Measurements from ENCODE around the gene POU5F1. TPM values are rescaled to one million over a fixed set of nuclear protein-coding genes. Genes with fewer than 3 reads are reported as not detected.
"Not testable (repeated sequence)": the region's sequence is repeated elsewhere in the genome, so short reads cannot be mapped to it uniquely, and the experiment has no call there.

The POU5F1 gene
- total RNA-seq, 2 experiments from 2014 or later: 0.44 to 0.86 TPM

DNA sequence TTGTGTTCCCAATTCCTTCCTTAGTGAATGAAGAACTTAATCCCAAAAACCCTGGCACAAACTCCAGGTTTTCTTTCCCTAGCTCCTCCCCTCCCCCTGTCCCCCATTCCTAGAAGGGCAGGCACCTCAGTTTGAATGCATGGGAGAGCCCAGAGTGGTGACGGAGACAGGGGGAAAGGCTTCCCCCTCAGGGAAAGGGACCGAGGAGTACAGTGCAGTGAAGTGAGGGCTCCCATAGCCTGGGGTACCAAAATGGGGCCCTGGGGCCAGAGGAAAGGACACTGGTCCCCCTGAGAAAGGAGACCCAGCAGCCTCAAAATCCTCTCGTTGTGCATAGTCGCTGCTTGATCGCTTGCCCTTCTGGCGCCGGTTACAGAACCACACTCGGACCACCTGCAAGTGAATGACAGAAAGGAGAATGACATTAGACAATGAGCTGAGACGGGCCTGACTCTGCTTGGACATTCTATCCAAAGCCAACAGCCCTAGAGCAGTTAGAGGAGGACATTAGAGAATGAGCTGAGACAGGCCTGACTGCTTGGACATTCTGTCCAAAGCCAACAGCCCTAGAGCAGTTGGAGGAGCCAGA, 5.9 kb downstream of the POU5F1 start:
- intact Hi-C loops (cut with micrococcal nuclease; ENCODE audit: unreplicated experiment); DNase-seq (ENCODE audit: low spot score); H2AFZ ChIP-seq (ENCODE audit: low read length); BruUV-seq (replicated peaks); CTCF ChIA-PET (ENCODE audit: unreplicated experiment); H3K79me2 ChIP-seq (ENCODE audit: insufficient read depth, low read depth, low read length); H3K9me2 ChIP-seq (ENCODE audit: insufficient read depth, low read length); H3K9me3 ChIP-seq (ENCODE audit: low read length); H4K20me1 ChIP-seq (ENCODE audit: insufficient read depth, low read length): not testable (repeated sequence)
- peak overlapping the region; percentile 14 for H3K4me3 ChIP-seq (ENCODE audit: low read depth, low read length, poor library complexity, severe bottlenecking)
- peaks cover 45% of the 10 kb centered on the region for H3K36me3 ChIP-seq (ENCODE audit: insufficient read depth, low read length)
- peak overlapping the region; percentile 78 for H3K4me2 ChIP-seq (ENCODE audit: low read length)
- H3K27ac ChIP-seq (ENCODE audit: low read depth, low read length, poor library complexity, severe bottlenecking): peak overlapping the region; percentile 42
- POLR2A ChIA-PET: interaction anchor here (1.6 kb wide), 1 partner anchor 26 kb away, joined by 3 read pairs; the partner anchor contains the start of gene PSORS1C2
- peaks cover 37% of the 10 kb centered on the region for H3K4me1 ChIP-seq (ENCODE audit: insufficient read depth, low read length, poor library complexity, severe bottlenecking)

DNA sequence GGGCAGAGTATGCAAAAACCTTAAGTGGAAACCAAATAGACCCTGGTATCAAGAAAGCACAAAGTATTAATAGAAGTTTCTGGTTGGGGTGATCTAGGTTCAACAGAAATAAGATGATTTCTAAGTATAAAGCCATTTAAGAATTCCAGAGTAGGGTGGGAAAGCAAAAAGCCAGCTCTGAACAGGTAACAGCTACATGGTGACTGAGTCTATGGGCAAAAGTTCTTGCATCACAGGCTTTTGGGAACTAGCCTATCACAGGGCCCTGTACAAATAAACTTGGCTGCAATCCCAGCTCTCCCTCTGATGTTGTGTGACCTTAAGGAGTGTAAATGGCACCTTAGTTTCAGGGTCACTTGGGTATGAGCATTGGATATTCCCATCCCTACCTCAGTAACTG, 6.6 kb downstream of the POU5F1 start:
- POLR2A ChIA-PET: interaction anchor here (1.6 kb wide), 1 partner anchor 25 kb away, joined by 3 read pairs; the partner anchor contains the start of gene PSORS1C2
- CTCF ChIA-PET (ENCODE audit: unreplicated experiment): no interaction called here
- no peak overlapping the region for H3K4me3 ChIP-seq (ENCODE audit: low read depth, low read length, poor library complexity, severe bottlenecking)
- TF ChIP-seq EZH2phosphoT487 (IDR thresholded peaks at IDR 0.05; ENCODE audit: borderline replicate concordance, low read depth, low read length): no peak
- TF ChIP-seq, protein P1, sequence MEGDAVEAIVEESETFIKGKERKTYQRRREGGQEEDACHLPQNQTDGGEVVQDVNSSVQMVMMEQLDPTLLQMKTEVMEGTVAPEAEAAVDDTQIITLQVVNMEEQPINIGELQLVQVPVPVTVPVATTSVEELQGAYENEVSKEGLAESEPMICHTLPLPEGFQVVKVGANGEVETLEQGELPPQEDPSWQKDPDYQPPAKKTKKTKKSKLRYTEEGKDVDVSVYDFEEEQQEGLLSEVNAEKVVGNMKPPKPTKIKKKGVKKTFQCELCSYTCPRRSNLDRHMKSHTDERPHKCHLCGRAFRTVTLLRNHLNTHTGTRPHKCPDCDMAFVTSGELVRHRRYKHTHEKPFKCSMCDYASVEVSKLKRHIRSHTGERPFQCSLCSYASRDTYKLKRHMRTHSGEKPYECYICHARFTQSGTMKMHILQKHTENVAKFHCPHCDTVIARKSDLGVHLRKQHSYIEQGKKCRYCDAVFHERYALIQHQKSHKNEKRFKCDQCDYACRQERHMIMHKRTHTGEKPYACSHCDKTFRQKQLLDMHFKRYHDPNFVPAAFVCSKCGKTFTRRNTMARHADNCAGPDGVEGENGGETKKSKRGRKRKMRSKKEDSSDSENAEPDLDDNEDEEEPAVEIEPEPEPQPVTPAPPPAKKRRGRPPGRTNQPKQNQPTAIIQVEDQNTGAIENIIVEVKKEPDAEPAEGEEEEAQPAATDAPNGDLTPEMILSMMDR (conservative IDR thresholded peaks at IDR 0.05; ENCODE audit: low read length): no peak
- H3K79me2 ChIP-seq (ENCODE audit: insufficient read depth, low read depth, low read length): peaks cover 13% of the 10 kb centered on the region; the same call in 1 of the 2 replicates
- peaks cover 47% of the 10 kb centered on the region for H3K36me3 ChIP-seq (ENCODE audit: insufficient read depth, low read length)
- no peak for DNase-seq (ENCODE audit: low spot score)
- peak overlapping the region; percentile 36 for H3K4me2 ChIP-seq (ENCODE audit: low read length)
- H4K20me1 ChIP-seq (ENCODE audit: insufficient read depth, low read length): no peaks in the 10 kb centered on the region; the same call in 1 of the 2 replicates
- H3K9me3 ChIP-seq (ENCODE audit: low read length): no peaks in the 10 kb centered on the region
- BruUV-seq (replicated peaks): no TSS peak
- intact Hi-C loops (cut with micrococcal nuclease; ENCODE audit: unreplicated experiment): no loop called here
- H3K9me2 ChIP-seq (ENCODE audit: insufficient read depth, low read length): no peaks in the 10 kb centered on the region
- H3K4me1 ChIP-seq (ENCODE audit: insufficient read depth, low read length, poor library complexity, severe bottlenecking): peaks cover 39% of the 10 kb centered on the region
- no peak overlapping the region for H3K27ac ChIP-seq (ENCODE audit: low read depth, low read length, poor library complexity, severe bottlenecking)
- no peak overlapping the region for H2AFZ ChIP-seq (ENCODE audit: low read length)

DNA sequence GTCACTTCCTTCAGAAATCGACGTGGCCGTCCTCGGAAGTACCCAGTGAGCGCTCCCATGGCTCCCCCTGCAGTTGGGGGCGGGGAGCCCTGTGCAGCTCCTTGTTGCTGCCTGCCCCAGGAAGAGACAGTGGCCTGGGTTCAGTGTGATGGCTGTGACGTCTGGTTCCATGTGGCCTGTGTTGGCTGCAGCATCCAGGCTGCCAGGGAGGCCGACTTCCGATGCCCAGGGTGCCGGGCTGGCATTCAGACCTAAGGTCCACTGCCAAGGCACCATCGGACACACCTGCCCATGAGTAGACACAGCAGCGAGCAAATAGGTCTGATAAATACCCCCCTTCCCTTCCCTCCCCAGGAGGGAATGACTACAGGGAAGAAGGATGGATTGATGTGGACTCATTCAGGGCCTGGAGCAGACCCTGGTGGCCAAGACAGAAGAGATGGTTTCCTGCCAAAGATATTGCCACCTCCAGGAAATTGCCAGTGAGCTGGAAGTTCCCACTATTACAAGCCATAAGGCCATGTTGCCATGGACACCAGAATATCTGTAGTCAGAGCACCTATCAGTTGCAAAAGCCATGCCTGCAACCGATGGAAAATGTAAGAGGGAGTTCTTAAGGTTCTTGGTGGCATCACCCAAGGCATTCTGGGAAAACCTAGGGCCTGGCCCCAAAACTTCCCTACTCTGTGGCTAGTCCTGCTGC, 7.9 kb downstream of the POU5F1 start:
- no peak overlapping the region for H2AFZ ChIP-seq (ENCODE audit: low read length)
- 0 out of 2 replicates have a peak overlapping the region, but pooled peaks have one; percentile 12 for H3K4me2 ChIP-seq (ENCODE audit: low read length)
- H3K27ac ChIP-seq (ENCODE audit: low read depth, low read length, poor library complexity, severe bottlenecking): no peak overlapping the region
- CTCF ChIA-PET (ENCODE audit: unreplicated experiment): no interaction called here
- POLR2A ChIA-PET: no interaction called here
- H4K20me1 ChIP-seq (ENCODE audit: insufficient read depth, low read length): no peaks in the 10 kb centered on the region; the same call in 1 of the 2 replicates
- H3K9me2 ChIP-seq (ENCODE audit: insufficient read depth, low read length): no peaks in the 10 kb centered on the region
- no TSS peak for BruUV-seq (replicated peaks)
- H3K36me3 ChIP-seq (ENCODE audit: insufficient read depth, low read length): peaks cover 47% of the 10 kb centered on the region
- H3K4me1 ChIP-seq (ENCODE audit: insufficient read depth, low read length, poor library complexity, severe bottlenecking): peaks cover 39% of the 10 kb centered on the region
- intact Hi-C loops (cut with micrococcal nuclease; ENCODE audit: unreplicated experiment): no loop called here
- no peaks in the 10 kb centered on the region for H3K9me3 ChIP-seq (ENCODE audit: low read length)
- H3K4me3 ChIP-seq (ENCODE audit: low read depth, low read length, poor library complexity, severe bottlenecking): no peak overlapping the region
- DNase-seq (ENCODE audit: low spot score): no peak
- TF ChIP-seq, protein P1 (conservative IDR thresholded peaks at IDR 0.05; ENCODE audit: low read length): no peak
- no peak for TF ChIP-seq EZH2phosphoT487 (IDR thresholded peaks at IDR 0.05; ENCODE audit: borderline replicate concordance, low read depth, low read length)
- H3K79me2 ChIP-seq (ENCODE audit: insufficient read depth, low read depth, low read length): peaks cover 17% of the 10 kb centered on the region; the same call in 1 of the 2 replicates

Measured in OCI-LY7 (cell line).